Epithelial cell of prostate (primary cell): ENCODE data around the gene MAP4.

Source experiments
- DNase-seq: peaks from one replicate; pipeline ENCODE4 v3.0.0-alpha.2; 2011; ENCODE audit warnings: low read depth, low spot score
- H3K27ac ChIP-seq: fragments of 450-650 bp; 2 replicates; pipeline ENCODE4 v1.5.1; 2017; ENCODE audit warnings: mild to moderate bottlenecking

MAP4 gene

DNA sequence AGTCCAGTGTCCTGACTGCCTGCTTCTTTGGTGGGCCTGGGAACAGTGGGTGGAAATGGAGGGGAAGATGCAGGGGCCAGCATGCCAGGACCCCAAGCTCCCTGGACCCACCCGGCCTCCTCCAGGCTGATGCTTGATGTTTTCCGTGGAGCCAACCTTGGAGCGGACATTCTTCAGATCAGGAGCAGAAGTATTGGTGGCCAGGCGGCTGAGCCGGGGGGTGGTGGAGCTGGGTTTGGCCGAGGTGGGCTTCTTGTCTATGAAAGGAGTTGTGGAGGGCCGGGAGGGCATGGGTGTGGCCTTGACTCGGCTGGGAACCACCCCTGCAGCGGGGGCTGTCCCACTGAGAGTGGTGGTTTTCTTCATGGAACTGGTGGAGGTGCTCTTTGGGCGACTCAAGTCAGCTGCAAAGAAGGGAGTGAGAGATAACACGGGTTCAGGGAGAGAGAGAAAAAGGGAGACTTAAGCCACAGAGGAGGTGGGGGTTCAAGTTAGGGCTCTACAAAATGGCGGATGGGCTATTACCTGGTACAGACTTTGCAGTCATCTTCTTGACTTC lies 145.4 kb downstream of the MAP4 start:
- no peak for DNase-seq
- H3K27ac ChIP-seq: no peak overlapping the region

DNA sequence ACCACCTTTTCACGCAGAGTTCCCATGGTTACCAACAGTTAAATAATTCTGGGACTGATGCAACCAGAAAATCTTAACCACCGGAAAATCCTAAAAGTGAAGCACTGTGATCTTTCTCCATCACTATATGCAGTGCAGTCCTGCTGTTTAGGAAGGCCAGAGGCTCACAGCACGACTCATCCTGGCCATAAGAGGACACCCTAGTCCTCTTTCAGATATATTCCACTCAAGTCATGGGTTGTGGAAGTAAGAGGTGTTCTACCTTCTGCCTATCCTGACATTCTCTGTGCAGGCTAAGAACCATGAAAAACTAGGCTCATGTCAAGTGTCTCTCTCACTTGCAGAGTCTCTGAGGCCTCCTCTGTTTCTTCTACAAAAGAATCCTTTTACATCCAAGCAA lies 146.1 kb downstream of the MAP4 start:
- no peak for DNase-seq
- no peak overlapping the region for H3K27ac ChIP-seq

DNA sequence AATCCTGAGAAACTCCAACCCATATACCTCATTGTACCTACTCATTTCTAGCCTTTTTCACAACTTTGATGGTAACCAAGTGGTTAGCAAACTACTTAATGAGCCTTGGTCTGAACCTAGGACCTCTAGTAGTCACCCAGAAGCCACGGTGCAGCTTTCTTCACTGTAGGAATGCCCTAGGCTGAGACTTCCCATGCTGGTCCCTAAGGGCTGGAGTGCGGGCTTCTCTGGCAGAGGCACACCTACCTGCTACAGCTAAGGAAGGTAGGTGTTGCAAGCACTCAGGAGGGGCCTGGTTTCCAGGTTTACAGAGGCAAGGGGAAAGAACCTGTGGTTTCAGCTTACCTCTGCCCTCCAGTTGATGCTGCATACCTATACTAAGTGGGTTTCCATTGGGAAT lies 147.9 kb downstream of the MAP4 start:
- H3K27ac ChIP-seq: no peak overlapping the region

DNA sequence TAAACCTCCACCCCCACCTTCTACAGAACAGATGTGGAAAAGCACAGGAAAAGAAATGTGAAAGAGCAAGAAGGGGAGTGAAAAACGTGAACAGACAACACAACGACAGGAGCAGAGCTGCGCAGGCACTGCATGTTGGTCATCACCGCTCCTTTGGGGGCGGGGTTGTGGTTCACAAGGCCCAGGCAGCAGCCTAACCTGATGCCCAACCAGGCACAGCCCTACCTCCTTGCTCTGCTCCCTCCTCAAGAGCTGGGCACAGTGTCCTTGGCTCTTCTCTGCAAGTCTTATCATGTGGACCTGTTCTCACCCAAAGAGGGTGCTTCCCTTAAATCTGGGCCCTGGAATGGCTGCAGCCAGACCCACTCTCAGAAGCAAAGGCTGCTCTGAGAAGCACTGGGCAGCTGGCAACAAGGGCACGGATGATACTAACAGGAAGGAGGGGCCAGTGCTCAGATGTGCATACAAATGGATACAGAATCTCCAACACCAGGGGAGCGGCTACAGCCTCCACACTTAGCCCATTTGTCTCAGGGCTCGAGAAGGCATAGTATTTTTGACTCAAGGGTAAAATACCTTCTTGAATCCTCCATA lies 148.7 kb downstream of the MAP4 start:
- no peak overlapping the region for H3K27ac ChIP-seq
- DNase-seq: no peak

More for the DNA sequence above, 147.9 kb downstream of the MAP4 start:
- DNase-seq: no peak

DNA sequence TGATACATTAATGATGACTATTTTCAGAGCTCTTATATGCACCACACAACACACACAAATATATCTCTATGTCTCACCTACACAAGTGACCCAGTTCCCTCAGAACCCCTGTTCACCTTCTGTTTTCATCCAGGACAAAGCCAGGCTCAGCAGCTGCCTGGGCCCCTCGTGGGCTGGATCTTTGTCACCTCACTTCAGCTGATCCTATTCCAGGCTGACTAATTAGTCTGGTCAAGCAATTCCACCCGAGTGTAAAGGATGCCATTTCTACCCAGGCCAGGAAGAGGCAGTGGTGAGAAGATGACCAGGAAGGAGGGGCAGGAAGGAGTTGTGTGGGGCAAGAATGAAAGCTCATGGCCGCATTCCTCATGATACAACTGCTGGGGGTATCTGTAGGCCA lies 151.0 kb downstream of the MAP4 start:
- H3K27ac ChIP-seq: no peak overlapping the region
- no peak for DNase-seq

DNA sequence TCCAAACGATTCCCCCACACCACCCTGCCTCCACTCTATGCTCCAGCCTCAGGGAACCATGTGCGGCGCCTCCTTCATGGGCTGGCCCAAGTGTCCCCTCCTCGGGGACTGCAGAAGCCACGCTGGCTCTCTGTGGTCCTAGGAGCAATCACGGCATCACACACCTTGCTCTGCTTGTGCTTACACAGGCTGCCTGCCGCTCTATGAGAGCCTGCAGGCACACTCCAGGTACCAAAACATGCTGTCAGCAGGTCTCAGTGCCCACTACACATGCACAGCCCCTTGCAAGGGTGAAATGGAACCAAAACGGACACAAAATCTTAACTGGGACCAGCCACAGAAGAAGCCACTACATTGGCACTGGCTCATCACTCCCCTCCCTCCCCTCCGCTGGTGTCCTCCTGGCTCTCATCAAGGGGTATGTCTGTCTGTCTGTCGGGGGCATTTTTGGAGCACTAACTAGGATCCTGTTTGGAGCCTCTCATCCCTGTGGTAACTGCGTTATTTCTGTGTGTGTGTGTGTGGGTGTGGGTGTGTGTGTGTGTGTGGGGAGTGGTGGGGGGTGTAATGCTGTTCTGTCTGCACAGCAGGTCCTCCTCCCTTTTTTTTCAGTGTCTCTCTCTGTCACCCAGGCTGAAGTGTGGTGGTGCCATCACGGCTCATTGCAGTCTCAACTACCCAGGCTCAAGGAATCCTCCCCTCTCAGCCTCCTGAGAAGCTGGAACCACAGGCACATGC lies 152.7 kb downstream of the MAP4 start:
- H3K27ac ChIP-seq: no peak overlapping the region
- DNase-seq: no peak

DNA sequence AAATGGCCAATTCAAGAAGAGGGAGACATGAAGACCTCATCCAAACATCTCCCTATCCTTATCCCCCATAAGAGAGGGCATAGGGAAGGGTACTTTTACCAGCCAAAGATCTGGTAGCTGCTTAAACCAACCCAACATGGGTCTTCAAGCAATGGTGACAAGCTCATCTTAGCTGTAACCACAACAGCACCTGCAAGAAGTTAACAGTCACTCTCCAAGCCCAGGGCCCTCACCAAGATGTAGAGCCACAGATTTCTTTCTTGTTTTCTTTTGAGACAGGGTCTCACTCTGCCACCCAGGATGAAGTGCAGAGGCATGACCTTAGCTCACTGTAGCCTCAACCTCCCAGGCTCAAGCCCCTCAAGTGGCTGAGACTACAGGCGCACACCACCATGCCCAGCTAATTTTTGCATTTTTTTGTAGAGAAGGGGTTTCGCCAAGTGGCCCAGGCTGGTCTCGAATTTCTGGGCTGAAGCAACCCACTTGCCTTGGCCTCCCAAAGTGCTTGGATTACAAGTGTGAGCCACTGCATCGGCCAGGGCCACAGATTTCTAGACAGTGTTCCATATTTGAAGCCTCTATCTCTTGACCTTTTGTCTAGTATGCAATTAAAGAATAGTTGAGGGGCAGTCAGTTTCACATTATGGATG lies 156.1 kb downstream of the MAP4 start:
- no peak overlapping the region for H3K27ac ChIP-seq
- DNase-seq: no peak

DNA sequence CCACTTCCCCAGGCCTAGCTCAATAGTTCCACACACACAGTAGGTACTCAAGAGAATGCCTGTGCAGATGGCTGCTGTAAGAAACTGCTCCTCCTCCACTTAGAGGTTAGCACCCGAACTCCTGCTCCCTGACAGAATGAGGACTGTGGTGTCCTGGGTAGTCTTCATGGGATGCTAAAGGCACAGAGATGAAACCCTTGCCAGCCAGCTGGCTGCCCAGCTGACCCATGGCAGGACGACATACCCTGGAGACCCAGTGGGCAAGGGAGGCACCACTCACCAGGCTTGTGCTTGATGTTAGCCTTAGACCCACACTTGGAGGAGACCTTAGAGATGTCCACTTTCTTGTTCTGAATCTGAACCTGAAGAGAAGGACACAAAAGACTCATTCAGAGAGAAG lies 159.1 kb downstream of the MAP4 start:
- no peak for DNase-seq
- H3K27ac ChIP-seq: no peak overlapping the region

DNA sequence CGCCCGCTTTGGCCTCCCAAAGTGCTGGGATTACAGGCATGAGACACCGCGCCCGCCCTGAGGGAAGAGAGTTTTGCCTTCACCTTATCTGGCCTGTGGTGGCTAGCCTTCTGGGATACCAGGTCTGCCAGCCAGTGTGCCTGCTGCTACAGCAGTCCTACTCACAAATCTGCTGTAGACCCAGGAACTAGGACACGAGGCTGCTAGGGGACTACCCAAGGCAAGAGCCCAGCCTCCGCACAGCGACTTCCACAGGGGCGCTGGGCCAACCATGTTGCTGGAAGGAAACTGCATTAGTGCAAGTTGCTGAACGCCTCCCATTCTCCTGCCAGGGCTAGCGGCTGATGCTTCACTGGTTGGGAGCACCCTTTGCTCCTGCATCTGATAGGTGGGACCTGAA lies 159.5 kb downstream of the MAP4 start:
- no peak for DNase-seq
- no peak overlapping the region for H3K27ac ChIP-seq

DNA sequence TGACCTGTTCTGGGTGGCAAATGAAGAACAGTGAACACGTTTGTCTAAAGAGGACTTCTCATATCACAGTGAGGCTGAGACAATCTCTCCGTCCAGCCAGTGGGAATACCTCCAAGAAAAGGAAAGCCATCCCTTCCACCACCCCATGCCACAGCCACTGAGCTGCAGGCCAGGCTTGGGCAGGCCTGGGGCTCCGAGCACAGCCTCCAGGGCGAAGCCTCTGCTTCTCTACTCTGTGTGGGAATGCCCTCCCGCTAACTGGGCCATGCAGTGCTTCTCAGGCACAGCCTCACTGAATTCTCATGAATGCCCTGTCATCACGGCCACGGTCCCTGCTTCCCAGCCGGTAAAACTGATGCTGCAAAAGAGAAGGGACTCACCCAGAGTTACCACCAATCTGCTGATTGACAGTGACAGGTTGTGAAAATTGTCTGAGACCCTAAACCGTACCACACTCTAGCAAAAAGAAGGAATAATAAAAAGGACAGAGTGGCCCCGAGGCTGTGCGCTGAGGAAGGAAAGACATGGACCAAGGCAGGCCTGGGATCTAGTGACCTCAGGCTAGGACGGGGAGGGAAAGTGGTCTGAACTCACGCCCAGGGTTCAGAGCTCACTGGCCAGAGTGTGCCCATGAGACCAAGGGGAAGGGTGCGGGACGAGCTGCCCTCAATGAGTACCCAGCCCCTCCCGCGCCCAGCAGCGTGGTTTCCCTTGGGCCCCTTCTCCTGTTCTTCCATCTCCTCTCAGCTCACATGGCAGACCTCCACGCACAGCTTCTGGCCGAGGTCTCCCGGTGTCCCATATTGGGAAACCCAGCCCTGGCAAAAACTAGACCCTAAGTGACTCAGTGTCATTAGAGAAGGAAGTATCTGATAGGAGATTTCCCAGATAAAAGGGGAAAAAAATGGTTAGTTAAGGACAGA lies 160.5 kb downstream of the MAP4 start:
- DNase-seq: no peak
- H3K27ac ChIP-seq: no peak overlapping the region

DNA sequence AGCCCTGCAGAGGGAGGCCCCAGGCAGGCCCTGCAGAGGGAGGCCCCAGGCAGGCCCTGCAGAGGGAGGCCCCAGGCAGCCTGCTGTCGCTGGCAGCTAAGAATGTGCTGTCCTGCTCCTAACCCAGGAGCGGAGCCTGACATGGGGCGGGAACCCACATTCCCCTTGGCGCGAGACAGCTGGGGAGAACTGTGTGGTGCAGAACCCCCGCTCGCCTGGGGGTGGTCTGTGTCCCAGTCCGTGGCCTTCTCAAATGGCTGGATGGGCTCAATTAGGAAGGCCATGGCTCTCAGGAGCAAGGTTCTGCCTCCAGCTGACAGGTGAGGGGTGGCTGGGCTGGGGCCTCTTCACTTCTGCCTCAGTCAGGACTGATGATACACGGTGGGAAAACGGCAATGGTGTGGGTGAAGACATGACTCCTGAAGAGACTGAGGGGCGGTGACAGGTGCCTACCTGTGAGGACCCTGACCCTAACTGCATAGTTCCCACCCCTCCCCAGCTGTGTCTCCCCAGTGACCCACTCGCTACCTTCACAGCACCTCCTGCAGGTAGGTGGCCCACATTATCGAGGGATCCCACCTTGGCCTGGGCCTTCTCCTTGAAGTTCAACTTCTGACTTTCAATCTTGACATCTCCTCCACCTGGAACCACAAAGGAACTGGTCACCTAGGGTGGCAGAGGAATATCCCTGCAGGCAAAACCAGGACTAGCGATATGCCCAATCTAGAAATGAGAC lies 161.3 kb downstream of the MAP4 start:
- H3K27ac ChIP-seq: no peak overlapping the region
- no peak for DNase-seq

DNA sequence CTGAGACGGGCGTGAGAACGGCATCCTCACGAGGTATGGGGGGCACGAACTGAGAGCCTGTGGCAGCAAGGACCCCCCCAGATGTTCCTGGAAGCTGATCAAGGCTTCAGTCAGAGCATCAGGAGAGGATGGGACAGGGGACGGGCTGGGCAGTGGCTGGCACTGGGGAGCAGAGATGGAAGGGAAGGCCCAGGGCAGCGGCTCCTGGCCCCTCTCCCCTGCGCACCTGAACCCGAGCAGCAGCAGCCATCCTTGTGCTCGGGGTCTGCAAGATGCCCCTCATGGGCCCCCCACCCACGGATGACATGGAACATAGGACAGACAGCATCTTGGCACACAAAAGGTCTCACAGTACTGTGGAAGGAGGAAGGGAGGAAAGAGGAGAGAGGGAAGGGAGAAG lies 161.9 kb downstream of the MAP4 start:
- no peak for DNase-seq
- no peak overlapping the region for H3K27ac ChIP-seq

DNA sequence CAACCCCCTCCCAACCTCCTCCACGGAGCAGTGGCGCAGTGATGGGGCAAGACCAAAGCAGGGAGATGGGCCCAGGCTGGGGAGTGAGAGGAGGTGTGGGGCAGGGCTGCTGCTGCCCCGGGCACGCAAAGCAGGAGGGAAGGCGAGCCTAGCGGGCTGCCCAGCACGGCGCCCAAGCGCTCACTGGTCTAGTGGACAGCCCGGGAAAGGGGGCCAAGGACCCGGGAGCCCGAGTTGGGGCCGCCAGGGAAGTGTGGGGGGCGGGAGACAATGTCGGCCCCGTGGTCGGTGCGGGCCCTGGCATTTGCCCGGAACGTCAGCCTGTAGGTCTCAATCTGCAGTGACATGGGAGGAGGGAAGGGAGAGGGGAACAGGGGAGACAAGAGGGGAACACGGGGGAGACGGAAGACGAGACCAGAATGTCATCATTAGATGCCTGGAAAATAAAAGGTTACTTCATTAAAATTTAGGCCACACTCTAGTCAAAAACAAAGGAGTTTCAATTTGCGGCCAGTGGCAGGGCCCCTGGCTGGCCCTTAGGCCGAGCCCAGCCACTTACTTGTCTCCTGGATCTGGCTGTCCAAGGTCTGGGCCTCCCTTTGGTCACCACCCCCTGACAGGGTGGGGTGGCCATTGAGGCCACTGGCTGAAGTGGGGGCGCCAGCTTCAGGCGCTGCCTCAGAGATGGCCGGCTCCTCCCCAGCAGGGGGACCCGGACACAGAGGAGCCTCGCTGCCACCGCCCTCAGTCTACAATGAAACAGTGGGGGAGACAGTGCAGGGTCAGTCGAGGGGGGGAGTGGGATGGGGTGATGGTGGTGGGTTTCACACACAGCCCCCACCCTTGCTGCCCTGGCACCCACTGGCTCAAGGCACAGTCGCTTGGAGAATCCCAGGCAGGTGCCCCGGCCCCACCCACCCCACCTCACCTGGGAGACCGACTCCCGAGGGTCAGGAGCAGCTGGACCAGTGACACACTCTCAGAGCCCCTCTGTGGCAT lies 163.3 kb downstream of the MAP4 start:
- no peak overlapping the region for H3K27ac ChIP-seq
- DNase-seq: no peak

DNA sequence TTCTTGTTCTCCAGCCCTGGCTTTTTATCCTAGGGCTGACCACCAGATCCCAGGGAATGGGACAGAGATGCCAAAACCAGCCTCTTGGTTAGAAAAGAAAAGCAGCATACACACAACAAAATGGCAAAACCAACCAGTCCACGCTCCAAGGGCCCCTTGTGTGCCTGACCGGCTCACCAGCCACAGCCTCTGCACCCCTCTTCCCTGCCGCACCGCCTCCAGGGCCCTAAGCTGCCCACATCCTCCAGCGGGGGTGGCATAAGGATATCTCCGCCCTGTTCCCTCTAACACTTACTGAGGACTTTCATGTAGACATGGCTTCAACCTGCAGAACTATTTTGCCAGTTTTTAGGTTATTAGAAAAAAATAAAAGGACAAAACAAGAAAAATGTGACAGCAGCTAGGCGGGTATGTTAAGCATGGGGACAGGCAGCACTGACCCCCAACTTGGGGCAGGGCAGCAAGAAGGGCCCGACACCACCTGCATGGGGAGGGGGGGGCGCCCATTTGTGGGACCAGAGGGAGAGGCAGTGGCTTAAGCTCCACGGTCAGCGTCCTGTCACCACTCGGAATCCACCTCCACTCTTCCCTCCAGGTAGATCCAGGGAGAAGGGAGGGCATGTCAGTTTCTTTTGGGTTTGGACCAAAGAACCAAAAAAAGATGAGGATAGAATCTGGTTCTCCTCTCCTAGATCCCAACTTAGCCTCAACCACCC lies 164.2 kb downstream of the MAP4 start:
- no peak for DNase-seq
- H3K27ac ChIP-seq: no peak overlapping the region

DNA sequence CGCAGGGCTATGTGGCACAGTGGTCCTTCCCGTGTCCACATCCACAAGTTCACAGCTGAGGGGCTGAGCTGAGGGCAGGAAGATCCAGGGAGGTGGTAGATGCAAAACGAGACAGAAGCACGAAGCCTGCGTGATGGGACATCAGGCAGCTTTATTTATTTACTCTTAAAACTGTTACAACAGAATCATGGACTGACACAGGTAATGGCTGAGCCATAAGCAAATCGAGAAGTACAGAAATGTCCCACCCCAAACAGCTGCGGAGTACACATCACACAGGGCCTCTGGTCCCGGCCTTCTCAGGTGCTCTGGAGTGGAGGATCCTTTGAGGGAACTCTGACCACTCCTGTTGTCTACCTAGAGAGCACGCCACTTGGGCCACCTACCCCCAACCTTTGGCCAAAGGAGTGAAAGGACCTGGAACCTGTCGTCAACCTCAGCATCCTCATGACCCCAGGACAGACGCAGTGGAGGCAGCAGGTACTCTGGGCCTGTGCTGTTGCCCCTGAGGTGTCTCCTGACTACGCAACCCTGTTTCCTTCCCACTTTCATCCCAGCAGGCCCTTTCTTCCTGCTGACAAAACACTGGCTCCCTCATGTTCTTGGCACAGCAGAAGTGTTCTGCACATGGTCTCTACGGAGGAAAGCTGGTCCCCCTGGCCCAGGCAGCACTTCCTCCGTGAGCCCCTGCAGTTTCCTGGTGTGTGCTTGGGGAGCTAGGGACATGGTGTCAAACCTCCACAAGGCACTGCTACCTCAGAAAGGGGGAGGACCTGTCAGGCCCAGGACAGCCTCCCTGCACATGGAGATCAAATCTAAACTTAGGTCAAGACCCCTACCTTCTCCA lies 165.4 kb downstream of the MAP4 start:
- H3K27ac ChIP-seq: no peak overlapping the region

DNA sequence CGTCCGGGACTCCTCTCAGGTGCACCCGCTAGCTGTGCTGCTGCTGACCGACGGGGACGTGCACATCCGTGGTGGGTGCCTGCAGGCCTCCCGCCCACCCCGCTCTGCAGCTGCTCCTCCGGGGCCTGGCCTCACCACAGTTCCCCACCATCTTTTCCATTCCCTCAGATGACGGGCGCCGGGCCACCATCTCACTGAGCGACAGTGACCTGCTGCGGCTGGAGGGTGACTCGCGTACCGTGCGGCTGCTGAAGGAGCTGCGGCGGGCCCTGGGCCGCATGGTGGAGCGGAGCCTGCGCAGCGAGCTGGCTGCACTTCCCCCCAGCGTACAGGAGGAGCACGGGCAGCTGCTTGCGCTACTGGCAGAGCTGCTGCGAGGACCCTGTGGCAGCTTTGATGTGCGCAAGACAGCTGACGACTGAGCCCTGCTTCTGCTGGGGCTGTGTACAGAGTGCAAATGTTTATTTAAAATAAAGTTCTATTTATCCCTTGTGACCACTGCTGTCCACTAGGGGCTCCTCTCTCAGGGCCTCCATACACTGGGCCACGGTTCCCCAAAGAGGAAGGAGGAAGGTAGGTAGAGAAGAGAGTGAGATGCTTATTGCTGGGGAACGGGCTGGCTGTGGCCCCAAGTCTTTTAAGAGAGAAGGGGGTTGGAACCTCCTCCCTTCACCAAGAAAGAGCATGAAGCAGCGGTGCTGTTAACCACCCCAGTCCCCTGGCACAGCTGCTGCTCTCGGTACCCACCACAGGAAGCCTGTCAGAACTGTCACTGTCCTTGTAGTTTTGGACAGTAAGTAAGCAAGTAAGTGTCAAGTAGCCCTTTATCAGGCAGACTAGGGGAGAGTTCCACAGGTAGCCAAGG lies 166.3 kb downstream of the MAP4 start:
- H3K27ac ChIP-seq: no peak overlapping the region
- DNase-seq: no peak

More for the DNA sequence above, 165.4 kb downstream of the MAP4 start:
- no peak for DNase-seq
